A549 (cell line): ENCODE results near the gene GPRIN3.

Experiments used
- CTCF ChIP-seq: fragments of >200 bp; sonication (Bioruptor Twin); formaldehyde crosslinking; IDR thresholded peaks from 3 replicates; pipeline ENCODE4 v1.5.1; 2016
- EP300 ChIP-seq, 2 experiments: fragments of >200 bp; sonication (Bioruptor Twin); formaldehyde crosslinking; IDR thresholded peaks; 2 replicates in 1 of 2; 3 replicates in 1 of 2; pipeline ENCODE4 v1.6.1; 2016 to 2017
- GATA3 ChIP-seq: IDR thresholded peaks from 2 replicates; pipeline ENCODE4 v1.6.1; 2012; ENCODE audit warnings: borderline replicate concordance
- HES2 ChIP-seq: fragments of >200 bp; sonication (Bioruptor Twin); formaldehyde crosslinking; IDR thresholded peaks from 2 replicates; pipeline ENCODE4 v1.6.1; 2016
- JUN ChIP-seq, 2 experiments: fragments of >200 bp; sonication (Bioruptor Twin); formaldehyde crosslinking; IDR thresholded peaks; 2 replicates in 1 of 2; 3 replicates in 1 of 2; pipeline ENCODE4 v1.6.1; 2016 to 2017
- MAFK ChIP-seq: fragments of 450-650 bp; IDR thresholded peaks from 2 replicates; pipeline ENCODE4 v1.6.1; 2014; ENCODE audit not compliant: partially characterized antibody
- MAZ ChIP-seq: fragments of 150-350 bp; IDR thresholded peaks from 2 replicates; pipeline ENCODE4 v1.6.1; 2014; ENCODE audit warnings: antibody characterized with exemption, low read depth, low read length, borderline replicate concordance
- NR3C1 ChIP-seq: fragments of >200 bp; sonication (Bioruptor Twin); formaldehyde crosslinking; IDR thresholded peaks from 3 replicates; pipeline ENCODE4 v1.6.1; 2017
- POLR2A ChIP-seq: IDR thresholded peaks from 2 replicates; pipeline ENCODE4 v1.6.1; 2012; ENCODE audit warnings: mild to moderate bottlenecking, low read length
- RAD21 ChIP-seq, 2 experiments: fragments of >200 bp in 1 of 2; sonication (Bioruptor Twin) in 1 of 2; formaldehyde crosslinking in 1 of 2; IDR thresholded peaks in 1 of 2; conservative IDR thresholded peaks in 1 of 2; 2 replicates in 1 of 2; 3 replicates in 1 of 2; pipeline ENCODE4 v1.6.1; 2012 to 2018; ENCODE audit warnings: inconsistent platforms in 1 of 2
- TFCP2L1 ChIP-seq: fragments of 250-450 bp; sonication (Bioruptor Pico); IDR thresholded peaks from 2 replicates; pipeline ENCODE4 v1.5.0; 2021; ENCODE audit warnings: mild to moderate bottlenecking
- ZFP36 ChIP-seq: fragments of 450-650 bp; IDR thresholded peaks from 2 replicates; pipeline ENCODE4 v1.6.1; 2014; ENCODE audit warnings: borderline replicate concordance; ENCODE audit not compliant: partially characterized antibody
- TF ChIP-seq, protein P1 (sequence below): IDR thresholded peaks from 2 replicates; pipeline ENCODE4 v1.6.1; 2012

DNA sequence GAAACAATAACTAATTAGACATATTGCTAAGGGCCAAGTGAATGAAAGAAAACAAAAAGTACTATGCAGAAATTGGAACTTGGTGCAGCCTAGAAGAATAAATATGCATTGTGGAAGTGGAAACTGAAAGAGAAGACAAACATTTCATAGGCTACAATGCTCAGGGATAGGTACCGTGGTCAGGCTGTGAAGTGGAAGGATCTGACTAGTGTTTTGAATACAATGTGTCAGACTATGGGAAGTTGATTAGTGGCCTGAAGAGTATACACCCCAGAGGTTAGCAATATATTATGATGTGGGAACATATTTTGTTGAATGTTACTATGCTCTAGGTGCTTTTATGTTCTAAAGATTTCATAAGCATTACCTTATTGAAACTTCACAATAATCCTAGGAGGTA lies 36.8 kb downstream of the GPRIN3 start:
- TF ChIP-seq CTCF (no peak), POLR2A (no peak), EP300 (IDR thresholded peaks at IDR 0.05) (no peak), MAZ (no peak), HES2 (no peak), TFCP2L1 (CRISPR knock-in tag) (no peak), NR3C1 (no peak), RAD21 (conservative IDR thresholded peaks at IDR 0.05 in 1 of 2, IDR thresholded peaks at IDR 0.05 in 1 of 2) (no peak), GATA3 (no peak), ZFP36 (no peak), JUN (IDR thresholded peaks at IDR 0.05) (no peak), MAFK (no peak)
- TF ChIP-seq, protein P1, sequence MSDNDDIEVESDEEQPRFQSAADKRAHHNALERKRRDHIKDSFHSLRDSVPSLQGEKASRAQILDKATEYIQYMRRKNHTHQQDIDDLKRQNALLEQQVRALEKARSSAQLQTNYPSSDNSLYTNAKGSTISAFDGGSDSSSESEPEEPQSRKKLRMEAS, result no peak
